Measurements from ENCODE around the gene ACP7.

The ACP7 gene

GRCh38 chr19:39083983-39084731, at the start of gene ACP7:
TSS of gene ACP7 (plus strand) at chr19:39084368. CDS start at chr19:39085270, 902 bp downstream.
- H3K4me3 ChIP-seq (ENCODE audit: low read depth, low read length): no peak within 1 kb of the TSS; the same call in 1 of the 2 replicates
- no peak for TF ChIP-seq CTCF (IDR thresholded peaks at IDR 0.05; ENCODE audit: low read depth, low read length)

- TF ChIP-seq CTCF (IDR thresholded peaks at IDR 0.05; ENCODE audit: low read depth, low read length): no peak
- H3K4me3 ChIP-seq (ENCODE audit: low read depth, low read length): no peak overlapping the region
Observed at GRCh38 chr19:39036581-39036980, 47.6 kb upstream of the ACP7 start.

- TF ChIP-seq CTCF (IDR thresholded peaks at IDR 0.05; ENCODE audit: low read depth, low read length): no peak
- H3K4me3 ChIP-seq (ENCODE audit: low read depth, low read length): no peak overlapping the region
Observed at GRCh38 chr19:39037194-39037593, 47.0 kb upstream of the ACP7 start.

- 0 out of 2 replicates have a peak, but pooled peaks have one; percentile 8 for TF ChIP-seq CTCF (IDR thresholded peaks at IDR 0.05; ENCODE audit: low read depth, low read length)
- H3K4me3 ChIP-seq (ENCODE audit: low read depth, low read length): no peak overlapping the region
Observed at GRCh38 chr19:39038098-39038497, 46.1 kb upstream of the ACP7 start.

- H3K4me3 ChIP-seq (ENCODE audit: low read depth, low read length): no peak overlapping the region
- no peak for TF ChIP-seq CTCF (IDR thresholded peaks at IDR 0.05; ENCODE audit: low read depth, low read length)
Observed at GRCh38 chr19:39045506-39045905, 38.7 kb upstream of the ACP7 start.

- no peak overlapping the region for H3K4me3 ChIP-seq (ENCODE audit: low read depth, low read length)
Observed at GRCh38 chr19:39046037-39046821, 37.9 kb upstream of the ACP7 start.

More at GRCh38 chr19:39046037-39046821, 37.9 kb upstream of the ACP7 start:
- no peak for TF ChIP-seq CTCF (IDR thresholded peaks at IDR 0.05; ENCODE audit: low read depth, low read length)

Measured in WI38 (cell line).